Measurements from ENCODE around the gene FTH1. TPM values are rescaled to one million over a fixed set of nuclear protein-coding genes. Genes with fewer than 3 reads are reported as not detected.

The FTH1 gene
- total RNA-seq, 1 experiment from 2014 or later = 3,345 TPM

GRCh38 chr11:61963016-61963281 is 4.5 kb downstream of the FTH1 start:
- ChIA-PET CTCF (interaction anchor here (1.1 to 2.6 kb wide), 5 partner anchors 15 to 166 kb away, joined by 5 to 10 read pairs (median 6); no protein-coding TSS in a partner anchor), RAD21 (ENCODE audit: low non-redundant PET in 1 of 2, low total read pairs in 2 of 2, uncharacterized antibody in 2 of 2, unreplicated experiment in 2 of 2) (no interaction called here), POLR2A (interaction anchor here (0.6 to 10.2 kb wide), 14 partner anchors 8 to 119 kb away, joined by 3 to 77 read pairs (median 6); partner anchors contain the start of gene BEST1)
- TF ChIP-seq POLR2A (IDR thresholded peaks at IDR 0.05; ENCODE audit: borderline replicate concordance, extremely low read depth, insufficient read depth, insufficient read length) (peak; percentile 13), ELF1 (IDR thresholded peaks at IDR 0.05; ENCODE audit: borderline replicate concordance, low read depth) (no peak)
- H3K27ac ChIP-seq (ENCODE audit: low read depth, low read length) = no peak overlapping the region
- no peaks in the 10 kb centered on the region for H3K27me3 ChIP-seq (ENCODE audit: insufficient read depth, low read length)
- ATAC-seq (peak; percentile 6), DNase-seq (ENCODE audit: low read depth, low spot score) (no peak)
- H3K36me3 ChIP-seq (ENCODE audit: control insufficient read depth in 1 of 2, insufficient read depth in 2 of 2, low read length in 2 of 2) = peaks cover 6 to 37% of the 10 kb centered on the region in 2 experiments
- H3K9ac ChIP-seq (ENCODE audit: low read length) = no peak overlapping the region
- no peak overlapping the region for H3K4me2 ChIP-seq (ENCODE audit: low read length)
- peaks cover 31% of the 10 kb centered on the region for H3K79me2 ChIP-seq (ENCODE audit: insufficient read depth, low read length)
- H3K9me3 ChIP-seq (ENCODE audit: control insufficient read depth in 1 of 2, insufficient read depth in 1 of 2, low read depth in 1 of 2, low read length in 2 of 2) = no peaks in the 10 kb centered on the region
- H3K9me2 ChIP-seq (ENCODE audit: insufficient read depth) = no peaks in the 10 kb centered on the region
- intact Hi-C loops (cut with micrococcal nuclease) = loop anchor here (1.0 to 5.0 kb wide), 2 partner anchors 66 to 91 kb away; no protein-coding TSS in a partner anchor
- H4K20me1 ChIP-seq (ENCODE audit: insufficient read depth) = peaks cover 21% of the 10 kb centered on the region; the same call in 1 of the 2 replicates
- H3K4me1 ChIP-seq (ENCODE audit: control insufficient read depth in 1 of 2, insufficient read depth in 2 of 2, low read length in 2 of 2) = peaks cover 3 to 60% of the 10 kb centered on the region in 2 experiments; a peak in 3 of 4 replicates
- no peak overlapping the region for H3K4me3 ChIP-seq (replicated peaks in 1 of 2; ENCODE audit: low read depth in 1 of 2, low read length in 2 of 2)
- no TSS peak for BruUV-seq (replicated peaks)
- H2AFZ ChIP-seq (ENCODE audit: low read depth, low read length, poor library complexity, severe bottlenecking) = no peak overlapping the region

- Histone ChIP-seq H3K27me3 (ENCODE audit: insufficient read depth, low read length) (no peaks in the 10 kb centered on the region), H3K79me2 (ENCODE audit: insufficient read depth, low read length) (peaks cover 27% of the 10 kb centered on the region), H2AFZ (ENCODE audit: low read depth, low read length, poor library complexity, severe bottlenecking) (no peak overlapping the region), H3K4me3 (replicated peaks in 1 of 2; ENCODE audit: low read depth in 1 of 2, low read length in 2 of 2) (no peak overlapping the region), H3K9me3 (ENCODE audit: control insufficient read depth in 1 of 2, insufficient read depth in 1 of 2, low read depth in 1 of 2, low read length in 2 of 2) (no peaks in the 10 kb centered on the region), H3K4me1 (ENCODE audit: control insufficient read depth in 1 of 2, insufficient read depth in 2 of 2, low read length in 2 of 2) (peaks cover 3 to 59% of the 10 kb centered on the region in 2 experiments; a peak in 3 of 4 replicates), H3K27ac (ENCODE audit: low read depth, low read length) (no peak overlapping the region), H3K9ac (ENCODE audit: low read length) (no peak overlapping the region), H4K20me1 (ENCODE audit: insufficient read depth) (peaks cover 21% of the 10 kb centered on the region; the same call in 1 of the 2 replicates), H3K9me2 (ENCODE audit: insufficient read depth) (no peaks in the 10 kb centered on the region), H3K36me3 (ENCODE audit: control insufficient read depth in 1 of 2, insufficient read depth in 2 of 2, low read length in 2 of 2) (peaks cover 6 to 37% of the 10 kb centered on the region in 2 experiments), H3K4me2 (ENCODE audit: low read length) (no peak overlapping the region)
- BruUV-seq (replicated peaks) = no TSS peak
- intact Hi-C loops (cut with micrococcal nuclease) = loop anchor here (1.0 to 5.0 kb wide), 2 partner anchors 65 to 92 kb away; no protein-coding TSS in a partner anchor
- DNase-seq (ENCODE audit: low read depth, low spot score) (no peak), ATAC-seq (no peak; the same call in 1 of the 2 replicates)
- POLR2A ChIA-PET = interaction anchor here (2.2 to 10.2 kb wide), 5 partner anchors 9 to 120 kb away, joined by 6 to 77 read pairs (median 24); partner anchors contain the start of gene BEST1
- RAD21 ChIA-PET (ENCODE audit: low non-redundant PET in 1 of 2, low total read pairs in 2 of 2, uncharacterized antibody in 2 of 2, unreplicated experiment in 2 of 2) = no interaction called here
- CTCF ChIA-PET = interaction anchor here (1.1 to 2.6 kb wide), 4 partner anchors 14 to 165 kb away, joined by 5 to 10 read pairs (median 6); no protein-coding TSS in a partner anchor
- no peak for TF ChIP-seq CBX3 (IDR thresholded peaks at IDR 0.05; ENCODE audit: low read depth)
- no peak for TF ChIP-seq ZBTB33 (IDR thresholded peaks at IDR 0.05; ENCODE audit: extremely low read depth, insufficient replicate concordance, low read length)
- no peak for TF ChIP-seq RAD21 (IDR thresholded peaks at IDR 0.05; ENCODE audit: low read depth)
- no peak for TF ChIP-seq POLR2A (IDR thresholded peaks at IDR 0.05; ENCODE audit: borderline replicate concordance, extremely low read depth, insufficient read depth, insufficient read length)
- no peak for TF ChIP-seq JUND (IDR thresholded peaks at IDR 0.05)
- TF ChIP-seq MAX (IDR thresholded peaks at IDR 0.05) = no peak
Measured at GRCh38 chr11:61962213-61963015, 5.0 kb downstream of the FTH1 start.
